Activated effector memory CD4-positive, alpha-beta T cell treated with Interleukin-2 at 50 U/mL for 16 hours (primary cell): Measurements from ENCODE around the gene FCRL2.
"Not testable (repeated sequence)": the region's sequence is repeated elsewhere in the genome, so short reads cannot be mapped to it uniquely, and the experiment has no call there.

Experiments
- DNase-seq: peaks from one replicate; pipeline ENCODE4 v3.0.0-alpha.2; 2020

Gene FCRL2

DNA sequence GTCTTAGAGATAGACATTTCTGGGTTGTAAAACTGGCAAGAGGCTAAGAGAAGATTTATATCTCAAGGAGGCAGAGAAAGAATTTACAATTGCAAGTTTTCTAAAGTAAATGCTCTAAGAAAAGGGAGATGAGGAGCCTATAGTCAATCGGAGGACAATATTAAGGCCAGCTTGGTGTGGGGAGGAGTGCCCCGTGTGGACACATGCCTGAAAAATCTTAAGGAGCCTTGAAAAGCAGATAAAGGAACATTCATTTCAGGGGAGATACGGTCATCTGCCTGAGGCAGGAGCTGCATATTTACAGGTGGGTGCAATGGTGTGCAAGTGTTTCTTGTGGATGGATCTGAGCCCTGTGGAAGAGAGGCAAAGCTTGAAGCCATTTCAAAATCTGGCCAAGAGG, 25.6 kb downstream of the FCRL2 start:
- DNase-seq = no peak

DNA sequence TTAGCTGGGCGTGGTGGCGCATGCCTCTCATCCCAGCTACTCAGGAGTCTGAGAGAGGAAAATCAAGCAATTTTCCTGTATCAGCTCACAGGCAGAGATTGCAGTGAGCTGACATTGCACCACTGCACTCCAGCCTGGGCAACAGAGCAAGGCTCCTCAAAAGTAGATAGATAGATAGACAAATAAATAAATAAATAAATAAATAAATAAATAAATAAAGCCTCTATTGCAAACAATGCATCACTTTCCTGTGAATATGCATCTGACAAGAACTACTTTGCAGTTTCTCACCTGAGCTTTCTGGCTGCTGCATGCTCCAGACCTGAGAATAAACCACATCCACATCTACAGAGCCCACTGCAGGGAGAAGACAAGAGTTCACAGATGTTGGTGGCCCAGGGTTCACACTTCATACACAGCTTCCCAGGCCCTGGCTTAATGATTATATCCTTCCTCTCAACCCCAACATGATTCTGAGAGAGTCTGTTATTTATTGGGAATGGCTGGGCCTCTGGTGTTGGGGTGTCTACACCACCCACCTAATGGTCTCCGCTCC, 28.6 kb downstream of the FCRL2 start:
- no peak for DNase-seq

DNA sequence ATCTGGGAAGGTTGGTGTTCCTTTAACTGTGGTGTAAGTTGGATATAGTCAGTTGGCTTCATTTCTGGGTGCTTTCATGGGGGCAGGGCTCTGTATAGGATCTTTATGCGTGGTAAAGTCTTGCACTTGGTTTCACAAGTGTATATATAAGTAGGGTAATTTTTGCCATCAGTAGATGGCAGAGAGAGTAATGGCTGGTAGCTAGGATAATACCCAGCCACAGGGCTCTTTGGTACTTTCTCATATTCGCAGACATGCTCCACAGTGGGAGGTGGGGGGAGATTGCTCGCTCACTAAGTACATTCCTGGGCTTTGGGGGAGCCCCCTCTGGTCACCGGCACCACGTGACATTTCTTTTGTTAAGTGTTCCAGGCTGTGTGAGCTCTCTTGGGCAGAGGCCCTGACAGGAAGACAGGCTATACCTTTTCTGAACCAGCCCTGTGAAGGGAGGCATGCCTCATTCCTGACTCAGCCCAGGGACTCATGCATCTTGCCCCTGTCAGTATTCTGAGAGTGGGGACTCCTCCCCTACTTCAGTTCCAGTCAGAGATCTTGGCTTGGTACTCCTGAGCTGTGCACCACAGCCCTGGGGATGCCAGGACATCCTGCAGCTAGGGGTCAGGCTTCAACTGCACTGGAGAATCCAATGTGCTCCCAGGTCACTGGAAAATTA, 37.6 kb downstream of the FCRL2 start:
- no peak for DNase-seq

DNA sequence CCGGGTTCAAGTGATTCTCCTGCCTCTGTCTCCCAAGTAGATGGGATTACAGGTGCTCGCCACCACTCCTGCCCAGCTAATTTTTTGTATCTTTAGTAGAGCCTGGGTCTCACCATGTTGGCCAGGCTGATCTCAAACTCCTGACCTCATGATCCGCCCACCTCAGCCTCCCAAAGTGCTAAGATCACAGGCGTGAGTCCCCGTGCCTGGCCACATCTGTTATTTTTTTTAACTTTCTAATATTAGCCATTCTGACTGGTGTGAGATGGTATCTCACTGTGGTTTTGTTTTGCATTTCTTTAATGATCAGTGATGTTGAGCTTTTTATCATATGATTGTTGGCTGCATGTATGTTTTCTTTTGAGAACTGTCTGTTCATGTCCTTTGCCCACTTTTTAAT, 40.9 kb downstream of the FCRL2 start:
- not testable (repeated sequence) for DNase-seq

DNA sequence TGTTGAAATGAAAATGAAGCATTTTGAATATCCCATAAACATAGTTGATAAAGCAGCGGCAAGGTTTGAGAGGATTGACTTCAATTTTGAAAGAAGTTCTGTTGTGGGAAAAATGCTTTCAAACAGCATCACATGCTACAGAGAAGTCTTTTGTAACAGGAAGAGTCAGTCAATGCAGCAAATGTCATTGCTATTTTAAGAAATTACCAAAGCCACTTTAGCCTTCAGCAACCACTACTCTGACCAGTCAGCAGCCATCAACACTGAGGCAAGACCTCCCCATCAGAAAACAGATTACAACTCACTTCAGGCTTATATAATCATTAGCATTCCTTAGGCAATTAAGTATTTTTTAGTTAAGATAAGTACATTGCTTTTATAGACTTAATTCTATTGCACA, 42.6 kb downstream of the FCRL2 start:
- no peak for DNase-seq

DNA sequence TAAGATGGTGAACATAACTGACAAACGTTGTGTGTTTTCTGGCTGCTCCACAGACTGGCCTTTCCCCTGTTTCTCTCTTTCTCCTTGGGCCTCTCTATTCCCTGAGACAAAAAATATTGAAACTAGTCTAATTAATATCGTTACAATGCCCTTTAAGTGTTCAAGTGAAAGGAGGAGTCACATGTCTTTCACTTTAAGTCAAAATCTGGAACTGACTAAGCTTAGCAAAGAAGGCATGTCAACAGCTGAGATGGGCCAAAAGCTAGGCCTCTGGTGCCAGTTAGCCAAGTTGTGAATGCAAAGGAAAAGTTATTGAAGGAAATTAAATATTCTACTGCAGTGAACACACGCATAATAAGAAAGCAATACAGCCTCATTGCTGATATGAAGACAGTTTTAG, 44.2 kb downstream of the FCRL2 start:
- DNase-seq = no peak

DNA sequence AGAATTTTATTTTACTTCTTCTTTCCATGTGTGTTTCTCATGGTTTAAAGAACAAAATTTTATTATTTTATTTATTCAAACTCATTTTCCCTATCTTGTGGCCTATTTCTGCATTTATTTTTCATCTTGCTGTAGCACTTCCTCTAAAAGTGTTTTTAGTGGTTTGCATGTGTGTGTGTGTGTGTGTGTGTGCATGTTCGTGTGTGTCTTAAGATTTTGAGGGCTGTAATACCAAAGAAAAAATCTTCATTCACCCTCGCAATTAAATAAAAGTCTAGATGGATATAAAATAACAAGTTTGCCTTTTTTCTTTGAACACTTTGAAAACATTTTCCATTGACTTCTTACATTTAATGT, 51.7 kb downstream of the FCRL2 start:
- no peak for DNase-seq

DNA sequence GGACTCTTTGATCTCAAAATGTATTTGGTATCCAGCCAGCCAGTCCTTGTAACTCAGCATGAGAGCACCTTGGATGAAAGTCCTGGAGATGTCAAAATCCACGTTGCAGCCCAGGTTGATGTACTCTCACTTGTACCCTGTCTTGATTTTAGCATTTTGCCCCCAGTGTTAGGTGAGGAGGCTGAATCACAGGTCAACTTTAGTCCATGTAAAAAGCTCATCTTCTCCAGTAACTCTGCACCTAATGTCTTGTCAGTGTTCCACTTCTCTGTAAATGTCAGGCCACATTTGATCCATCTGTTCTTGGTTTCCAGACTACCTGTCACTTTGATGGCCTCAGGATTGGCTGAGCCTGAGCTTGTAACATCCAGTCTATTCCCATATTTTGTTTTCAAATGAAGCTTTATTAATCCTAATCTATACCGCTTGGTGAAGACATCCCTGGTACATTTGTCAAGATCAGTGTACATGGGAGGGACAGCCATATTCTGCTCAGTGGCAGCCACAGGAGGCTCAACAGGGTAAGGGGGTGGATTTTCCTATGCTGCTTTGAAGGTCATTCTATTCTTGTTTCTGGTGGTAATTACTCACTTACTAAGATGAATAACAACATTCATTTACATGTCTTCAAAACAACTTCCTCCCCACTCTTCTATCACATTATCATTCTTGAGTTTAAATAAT, 52.3 kb downstream of the FCRL2 start:
- no peak for DNase-seq

DNA sequence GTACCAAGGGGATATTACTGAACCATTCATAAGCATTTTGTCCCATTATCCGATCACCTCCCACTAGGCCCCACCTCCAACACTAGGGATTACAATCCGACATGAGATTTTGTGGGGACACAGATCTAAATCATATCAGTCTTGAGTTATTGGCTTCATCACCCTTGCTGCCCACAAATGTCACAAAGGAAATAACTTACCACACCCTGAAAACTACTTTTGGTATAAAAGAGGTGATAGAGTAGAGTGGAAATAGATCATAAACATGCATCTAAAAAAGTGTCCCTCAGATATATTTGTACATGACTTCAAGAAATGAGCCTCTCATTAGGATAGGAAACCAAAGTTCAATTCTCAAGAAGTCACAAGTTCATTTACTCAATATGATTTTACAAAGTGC, 53.8 kb downstream of the FCRL2 start:
- DNase-seq = no peak

DNA sequence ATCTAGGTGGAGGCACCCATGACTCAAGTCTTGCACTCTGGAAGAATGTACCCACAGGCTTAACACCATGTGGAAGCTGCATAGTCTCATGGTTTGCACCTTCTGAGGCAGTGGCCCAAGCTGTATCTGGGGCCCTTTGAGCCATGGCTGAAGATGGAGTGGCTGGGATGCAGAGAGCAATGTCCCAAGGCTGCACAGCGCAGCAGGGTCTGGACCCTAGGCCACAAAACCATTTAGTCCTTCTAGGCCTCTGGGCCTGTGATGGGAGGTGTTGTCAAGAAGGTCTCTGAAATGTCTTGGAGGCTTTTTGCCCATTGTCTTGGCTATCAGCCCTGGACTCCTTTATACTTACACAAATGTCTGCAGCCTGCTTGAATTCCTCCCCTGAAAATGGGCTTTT, 54.9 kb downstream of the FCRL2 start:
- no peak for DNase-seq

DNA sequence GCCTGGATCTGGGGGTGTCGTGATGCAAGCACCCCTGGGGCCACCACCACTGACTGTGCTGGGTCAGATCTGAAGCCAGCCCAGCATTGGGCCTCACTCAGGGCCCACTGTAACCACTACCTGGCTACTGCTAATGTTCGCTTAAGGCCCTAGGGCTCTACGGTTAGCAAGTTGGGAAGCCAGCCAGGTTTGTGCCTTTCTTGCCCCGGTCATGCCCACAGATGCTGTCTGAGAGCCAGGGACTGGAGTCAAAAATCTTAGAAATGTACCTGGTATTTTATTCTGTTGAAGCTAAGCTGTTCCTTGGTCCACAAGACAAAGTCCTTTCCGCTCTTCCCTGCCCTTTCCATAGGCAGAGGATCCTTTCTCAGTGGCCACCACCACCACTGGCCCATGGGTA, 61.2 kb downstream of the FCRL2 start:
- DNase-seq = no peak

DNA sequence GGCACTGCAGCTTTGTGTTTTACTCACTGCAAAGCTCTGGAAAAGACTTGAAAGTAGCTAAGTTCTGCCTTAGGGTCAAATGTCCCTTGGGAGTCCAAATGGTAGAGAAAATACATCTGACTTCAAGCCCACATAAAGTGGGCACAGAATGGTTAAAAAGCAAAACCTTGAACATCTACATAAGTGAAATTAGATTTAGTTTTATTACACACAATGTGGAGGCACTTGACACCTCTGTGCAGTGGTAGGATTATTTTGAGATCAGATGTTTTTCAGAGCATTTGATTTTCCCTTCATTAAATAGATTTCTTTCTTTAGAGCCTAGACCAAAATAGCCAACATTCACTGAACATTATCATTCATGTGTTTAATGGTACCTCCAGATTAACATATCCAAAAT, 65.1 kb downstream of the FCRL2 start:
- DNase-seq = no peak

DNA sequence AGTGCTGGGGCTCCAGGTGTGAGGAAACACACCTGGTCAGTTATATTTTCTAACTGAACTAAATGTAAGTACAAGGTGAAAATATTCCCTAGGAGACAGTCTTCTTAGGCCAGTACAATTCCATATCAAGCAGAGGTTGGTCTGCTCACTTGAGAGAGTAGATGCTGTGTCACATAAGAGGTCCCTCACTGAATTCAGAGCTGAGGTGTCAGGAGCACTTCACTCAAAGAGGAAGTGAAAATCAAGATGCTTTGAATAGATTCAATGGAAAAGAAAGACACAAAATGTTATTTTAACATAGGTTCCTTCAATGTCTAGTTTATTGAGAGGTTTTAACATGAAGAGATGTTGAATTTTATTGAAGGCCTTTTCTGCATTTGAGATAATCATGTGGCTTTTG, 72.1 kb downstream of the FCRL2 start:
- DNase-seq = no peak

DNA sequence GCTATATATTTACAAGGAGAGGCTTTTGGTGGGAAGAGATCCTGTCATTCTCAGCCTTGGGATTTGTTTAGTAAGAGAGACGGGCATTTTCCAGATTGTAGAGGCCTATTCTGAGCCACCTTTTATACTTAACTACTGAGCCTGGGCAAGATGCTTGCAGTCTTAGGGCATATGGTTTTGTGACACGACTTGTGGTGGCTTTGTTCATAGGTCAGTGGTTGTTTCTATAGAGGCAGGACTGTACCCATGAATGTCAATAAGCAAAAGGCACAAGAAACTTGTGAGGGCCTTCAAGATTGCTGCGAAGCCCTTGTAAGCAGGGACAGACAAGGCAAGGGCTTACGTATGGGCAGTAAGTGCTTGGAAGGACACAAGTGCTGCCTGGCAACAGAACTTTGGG, 73.0 kb downstream of the FCRL2 start:
- no peak for DNase-seq

DNA sequence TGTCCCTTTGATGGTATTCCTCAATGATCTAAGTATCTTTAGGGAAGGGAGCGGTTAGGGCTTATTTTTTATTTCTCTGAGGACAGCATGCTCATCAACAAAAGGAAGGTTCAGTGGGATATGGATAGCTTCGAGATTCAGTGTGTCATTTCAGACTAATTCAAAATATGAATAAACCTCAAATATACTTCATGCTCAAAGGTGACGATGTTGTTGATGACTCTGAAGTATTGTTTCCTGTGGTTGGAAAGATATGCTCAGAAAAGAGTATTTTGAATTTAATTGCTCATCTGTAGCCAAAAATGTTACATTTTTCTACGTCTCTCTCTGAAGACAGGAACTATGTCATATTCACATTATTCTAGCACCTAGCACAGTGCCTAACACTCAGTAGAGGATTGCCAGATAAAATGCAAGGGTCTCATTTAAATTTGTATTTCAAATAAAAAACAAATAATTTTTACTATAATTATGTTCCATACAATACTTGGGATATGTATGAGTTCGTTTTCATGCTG, 74.6 kb downstream of the FCRL2 start:
- no peak for DNase-seq

DNA sequence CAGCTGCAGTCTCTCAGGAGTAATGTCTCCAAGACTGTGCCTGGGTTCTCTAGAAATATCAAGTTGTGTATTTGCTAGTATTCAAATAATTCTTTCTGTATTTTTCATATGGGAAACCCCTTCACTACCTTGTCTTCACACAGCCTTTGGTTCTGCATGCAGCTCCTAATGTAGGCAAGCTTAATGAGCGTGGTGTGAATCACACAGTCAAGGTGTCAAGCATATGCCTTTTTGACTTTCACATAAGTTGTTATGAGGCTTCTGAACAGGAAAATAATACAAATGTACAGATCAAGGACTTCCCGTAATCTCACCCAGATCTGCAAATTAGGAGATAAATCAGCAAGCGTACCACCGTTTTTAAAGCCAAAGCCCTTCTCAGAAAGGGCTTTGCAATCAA, 76.2 kb downstream of the FCRL2 start, which contains the start of gene FCRL3:
TSS of gene FCRL3 (minus strand) at position 38 of the 400 bp plus-strand sequence. CDS start 280 bp downstream, outside the sequence.
- no peak for DNase-seq

DNA sequence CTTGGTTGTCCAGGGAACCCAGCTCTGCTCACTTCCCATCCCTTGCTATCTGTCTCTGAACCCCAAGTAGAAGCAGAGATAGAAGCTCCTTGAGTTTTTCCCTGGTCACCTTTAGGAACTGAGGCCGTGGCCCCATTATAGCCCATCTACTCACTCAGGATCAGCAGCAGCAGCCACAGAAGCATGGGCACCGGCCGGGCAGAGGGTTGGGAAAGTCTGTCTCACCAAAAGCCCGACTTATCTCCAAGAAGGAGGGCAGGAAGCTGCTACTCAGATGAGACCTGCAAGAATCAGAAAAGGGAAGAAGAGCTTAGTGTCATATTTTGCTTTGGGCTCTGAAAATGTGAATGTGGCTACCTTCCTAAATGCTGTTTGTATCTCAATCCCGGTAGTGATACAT, 76.6 kb downstream of the FCRL2 start:
- no peak for DNase-seq

DNA sequence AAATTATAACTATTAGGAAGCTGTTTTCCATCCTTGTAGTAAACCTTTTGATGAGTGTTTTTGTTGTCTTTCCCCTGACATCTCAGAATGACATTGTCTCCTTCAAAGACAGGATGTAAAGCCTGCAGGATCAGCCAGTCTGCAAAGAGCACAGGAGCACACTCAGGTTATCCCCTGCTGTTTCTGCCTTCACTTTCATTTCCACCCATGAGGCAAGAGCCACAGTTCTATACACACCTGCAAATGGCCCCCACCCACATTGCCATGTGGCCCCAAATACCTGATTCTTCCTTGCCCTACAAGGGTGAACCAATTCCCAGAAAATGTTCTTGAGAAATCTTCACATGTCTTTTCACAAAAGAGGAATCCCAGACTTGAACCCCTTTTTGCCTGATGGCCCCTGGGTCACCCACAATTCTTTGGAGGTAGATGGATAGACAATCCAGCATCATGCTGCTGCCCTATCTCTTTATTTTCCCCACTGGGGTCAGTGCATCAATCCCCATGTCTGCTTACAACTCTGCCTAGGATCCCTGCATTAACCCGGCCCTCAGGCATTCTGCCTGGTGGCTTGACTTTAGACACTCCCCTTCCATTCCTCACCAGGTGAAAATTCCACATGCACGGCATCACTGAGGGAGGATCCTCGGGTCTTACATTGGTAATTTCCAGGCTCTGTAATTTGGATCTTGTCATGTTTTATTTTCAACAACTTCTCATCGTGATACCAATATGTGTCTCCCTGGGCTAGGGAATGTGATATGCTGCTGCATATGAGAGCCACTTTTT, 79.0 kb downstream of the FCRL2 start:
- DNase-seq = no peak

DNA sequence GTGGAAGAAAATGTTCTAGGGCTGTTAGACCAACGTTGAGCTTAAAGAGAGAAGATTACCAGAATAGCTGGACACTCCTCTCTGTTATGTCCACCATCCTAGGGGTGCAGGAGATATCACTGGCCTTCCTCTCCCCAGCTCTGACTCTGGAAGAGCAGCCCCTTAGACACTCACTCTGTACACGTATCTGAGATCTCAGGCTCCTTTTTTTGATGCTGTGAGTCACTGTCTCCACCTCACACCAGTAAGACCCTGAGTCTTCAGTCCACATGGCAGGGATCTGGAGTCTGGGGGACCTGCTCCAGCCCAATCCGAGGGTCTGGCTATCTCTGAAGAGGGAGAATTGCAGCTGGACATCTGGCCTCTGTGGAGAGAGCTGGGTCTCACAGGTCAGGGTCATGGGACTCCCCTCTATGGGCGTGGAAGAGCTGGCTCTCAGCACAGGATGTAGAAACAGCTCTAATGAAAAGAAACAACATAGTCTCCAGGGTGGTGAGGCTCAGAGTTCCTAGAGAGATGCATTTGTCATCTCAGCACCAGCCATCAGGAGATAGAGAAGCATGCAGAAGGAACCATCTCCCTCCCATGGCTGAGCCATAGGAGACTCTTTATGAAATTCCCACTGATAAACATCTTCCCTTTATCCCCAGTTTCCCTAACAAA, 79.8 kb downstream of the FCRL2 start:
- no peak for DNase-seq
